Activated T-helper 2 cell treated with anti-CD3 and anti-CD28 coated beads, Interferon-gamma antibody, Interleukin-2, Interleukin-4, amounts not matched to agents 10 μg/mL and 5 μg/mL and 100 μg/mL, durations not matched to agents 14 hours and 24 hours and 36 hours (primary cell): ENCODE results near the gene CIAPIN1. TPM values are rescaled to one million over a fixed set of nuclear protein-coding genes. Genes with fewer than 3 reads are reported as not detected.
A peak's percentile ranks its signal among the peaks of the same experiment; 100 is the strongest.

ENCODE experiments used
- DNase-seq: peaks from one replicate; pipeline ENCODE4 v3.0.0; 2021; ENCODE audit warnings: low spot score
- H3K27ac Mint-ChIP-seq: one replicate; pipeline ENCODE4 v1.8.0; 2021; ENCODE audit warnings: mixed read lengths
- H3K27me3 Mint-ChIP-seq: one replicate; pipeline ENCODE4 v1.8.0; 2021; ENCODE audit warnings: low read depth, mixed read lengths
- H3K36me3 Mint-ChIP-seq: one replicate; pipeline ENCODE4 v1.8.0; 2021; ENCODE audit warnings: low read depth, mixed read lengths
- H3K4me1 Mint-ChIP-seq: one replicate; pipeline ENCODE4 v1.8.0; 2021; ENCODE audit warnings: low read depth, mixed read lengths
- H3K4me3 Mint-ChIP-seq: one replicate; pipeline ENCODE4 v1.8.0; 2021; ENCODE audit warnings: low read depth, mild to moderate bottlenecking, moderate library complexity, mixed read lengths
- H3K9me3 Mint-ChIP-seq: one replicate; pipeline ENCODE4 v1.8.0; 2021; ENCODE audit warnings: mixed read lengths
- intact Hi-C: fragments of 100-400 bp; cut with micrococcal nuclease; formaldehyde crosslinking; loops from one replicate; pipeline ENCODE4 v1.15.1; 2023
- total RNA-seq: library from RNA; stranded (reverse); gene quantifications from 2 replicates; pipeline ENCODE4 v1.2.3, GENCODE V29; 2022

Gene CIAPIN1
- total RNA-seq, 1 donor from 2014 or later = 73.1 TPM

DNA sequence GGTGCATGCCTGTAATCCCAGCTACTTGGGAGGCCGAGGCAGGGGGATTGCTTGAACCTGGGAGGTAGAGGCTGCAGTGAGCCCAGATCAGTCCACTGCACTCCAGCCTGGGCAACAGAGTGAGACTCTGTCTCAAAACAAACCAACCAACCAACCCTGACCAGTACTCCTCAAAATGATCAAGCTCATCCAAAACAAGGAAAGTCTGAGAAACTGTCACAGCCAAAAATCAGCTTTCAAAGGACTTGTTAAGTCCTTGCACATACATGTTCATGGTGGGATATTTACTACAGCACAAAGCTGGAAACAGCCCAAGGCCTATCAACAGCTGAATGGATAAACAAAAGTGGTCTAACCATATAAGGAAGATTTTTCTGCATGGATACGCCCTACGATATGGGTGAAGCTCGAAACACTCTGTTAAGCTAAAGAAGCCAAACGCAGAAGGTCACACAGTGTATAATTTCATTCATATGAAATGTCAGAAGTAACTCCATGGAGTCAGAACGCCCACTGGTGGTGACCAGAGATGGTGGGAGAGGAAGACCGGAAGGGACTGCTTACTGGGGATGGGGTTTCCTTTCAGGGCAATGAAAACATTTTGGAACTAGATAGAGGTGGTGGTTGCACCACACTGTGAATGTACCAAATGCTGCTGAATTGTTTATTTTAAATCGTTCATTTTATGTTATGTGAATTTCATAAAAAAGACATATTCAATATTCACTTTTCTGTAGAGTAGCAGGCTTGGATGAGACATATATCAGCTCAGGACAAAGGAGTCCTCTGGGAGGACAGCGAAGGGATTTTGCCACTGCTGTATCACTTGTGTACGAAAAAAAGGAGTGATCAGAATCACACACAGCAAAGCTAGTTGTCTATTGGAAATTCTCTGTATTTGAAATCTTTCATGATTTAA lies 24.9 kb downstream of the CIAPIN1 start:
- peaks cover 14% of the 10 kb centered on the region for H3K4me1 Mint-ChIP-seq
- no peak for DNase-seq
- no peak overlapping the region for H3K4me3 Mint-ChIP-seq
- intact Hi-C loops = no loop called here
- no peak overlapping the region for H3K27ac Mint-ChIP-seq
- no peaks in the 10 kb centered on the region for H3K9me3 Mint-ChIP-seq
- H3K36me3 Mint-ChIP-seq = peaks cover 4% of the 10 kb centered on the region
- H3K27me3 Mint-ChIP-seq = no peaks in the 10 kb centered on the region

DNA sequence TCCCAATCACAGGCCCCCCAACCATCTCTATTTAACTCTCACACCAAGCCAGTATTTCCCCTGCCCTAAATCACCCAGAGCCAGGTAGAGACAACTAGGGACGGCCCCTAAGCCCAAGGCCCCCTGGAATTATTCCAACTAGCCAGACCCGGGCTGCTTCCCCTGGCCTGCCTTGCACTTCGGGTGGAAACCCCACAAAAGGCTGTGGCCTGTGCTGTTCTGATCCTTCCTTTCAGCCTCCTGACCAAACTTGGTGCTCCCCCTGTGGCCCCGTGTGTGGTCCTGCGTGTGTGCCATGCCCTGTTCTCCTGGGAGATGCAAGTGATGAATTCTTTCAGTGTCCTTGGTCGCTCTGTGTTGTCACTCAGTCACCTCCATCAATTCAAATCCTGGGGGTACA lies 27.7 kb downstream of the CIAPIN1 start:
- DNase-seq = no peak
- intact Hi-C loops = loop anchor here (1.0 to 5.0 kb wide), 4 partner anchors 42 to 172 kb away; partner anchors contain the start of genes ARL2BP and POLR2C
- no peaks in the 10 kb centered on the region for H3K9me3 Mint-ChIP-seq
- no peak overlapping the region for H3K4me3 Mint-ChIP-seq
- H3K4me1 Mint-ChIP-seq = peaks cover 18% of the 10 kb centered on the region
- H3K27ac Mint-ChIP-seq = no peak overlapping the region
- H3K36me3 Mint-ChIP-seq = no peaks in the 10 kb centered on the region
- H3K27me3 Mint-ChIP-seq = no peaks in the 10 kb centered on the region

DNA sequence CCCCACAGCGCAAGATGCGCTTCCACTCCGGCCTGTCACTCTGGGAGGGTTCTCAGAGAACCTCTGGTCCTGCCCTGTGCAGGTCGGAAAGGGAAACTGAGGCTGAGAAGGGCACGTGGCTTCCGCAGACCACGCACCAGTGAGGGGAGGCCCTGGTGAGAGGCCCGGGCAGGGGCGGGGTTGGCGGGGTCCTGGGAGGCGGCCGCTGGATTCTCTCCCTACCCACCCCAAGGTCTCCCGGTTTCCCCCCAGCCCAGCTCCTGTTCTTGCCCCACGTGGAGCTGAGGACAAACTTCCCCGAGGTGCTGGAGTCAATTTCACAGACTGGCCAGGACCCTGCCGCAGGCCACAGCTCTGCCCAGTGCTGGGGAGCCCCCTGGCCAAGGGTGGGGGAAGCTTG lies 31.1 kb downstream of the CIAPIN1 start:
- Mint-ChIP-seq H3K4me1 (peaks cover 15% of the 10 kb centered on the region), H3K27me3 (no peaks in the 10 kb centered on the region), H3K9me3 (no peaks in the 10 kb centered on the region), H3K36me3 (no peaks in the 10 kb centered on the region), H3K27ac (no peak overlapping the region), H3K4me3 (no peak overlapping the region)
- intact Hi-C loops = loop anchor here (5.0 kb wide), 2 partner anchors 39 to 169 kb away; partner anchors contain the start of gene ARL2BP
- no peak for DNase-seq

DNA sequence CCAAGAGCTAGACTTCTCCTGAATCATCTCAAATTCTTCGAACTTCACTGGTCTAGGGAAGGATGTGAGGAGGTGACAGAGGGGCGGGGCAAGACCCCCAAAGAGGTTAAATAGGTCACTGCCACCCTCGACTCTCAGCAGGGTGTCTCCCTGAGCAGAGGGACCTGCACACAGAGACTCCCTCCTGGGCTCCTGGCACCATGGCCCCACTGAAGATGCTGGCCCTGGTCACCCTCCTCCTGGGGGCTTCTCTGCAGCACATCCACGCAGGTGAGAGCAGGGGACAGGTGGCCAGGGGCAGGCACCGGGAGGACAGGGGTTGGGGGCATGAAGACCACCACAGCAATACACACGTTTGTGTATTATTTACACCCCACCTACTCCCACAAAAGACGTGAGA lies 33.5 kb downstream of the CIAPIN1 start:
- Mint-ChIP-seq H3K9me3 (no peaks in the 10 kb centered on the region), H3K36me3 (no peaks in the 10 kb centered on the region), H3K4me1 (peaks cover 15% of the 10 kb centered on the region), H3K27ac (no peak overlapping the region), H3K27me3 (no peaks in the 10 kb centered on the region), H3K4me3 (no peak overlapping the region)
- intact Hi-C loops = no loop called here
- no peak for DNase-seq

DNA sequence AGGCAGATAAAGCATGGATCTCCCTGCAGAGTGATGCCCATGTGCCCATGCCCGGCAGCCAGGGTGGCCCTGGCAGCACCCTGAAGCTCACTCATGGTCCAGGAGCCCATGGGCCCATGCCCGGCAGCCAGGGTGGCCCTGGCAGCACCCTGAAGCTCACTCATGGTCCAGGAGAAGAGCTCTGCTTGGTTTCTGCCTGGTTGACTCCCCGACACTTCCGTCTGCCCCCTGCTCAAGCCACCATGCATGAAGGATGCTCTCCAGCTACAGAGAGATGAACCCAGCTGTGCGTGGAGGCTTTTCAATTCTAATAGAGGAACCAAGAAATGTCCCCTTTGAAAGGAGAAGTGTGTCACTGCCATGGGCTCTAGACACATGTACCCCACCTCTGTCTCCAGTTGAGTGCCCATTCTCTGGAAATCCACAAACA lies 33.9 kb downstream of the CIAPIN1 start:
- no peak for DNase-seq
- peak overlapping the region; percentile 26 for H3K27ac Mint-ChIP-seq
- H3K36me3 Mint-ChIP-seq = no peaks in the 10 kb centered on the region
- no peak overlapping the region for H3K4me3 Mint-ChIP-seq
- H3K4me1 Mint-ChIP-seq = peaks cover 15% of the 10 kb centered on the region
- intact Hi-C loops = no loop called here
- H3K27me3 Mint-ChIP-seq = no peaks in the 10 kb centered on the region
- no peaks in the 10 kb centered on the region for H3K9me3 Mint-ChIP-seq

DNA sequence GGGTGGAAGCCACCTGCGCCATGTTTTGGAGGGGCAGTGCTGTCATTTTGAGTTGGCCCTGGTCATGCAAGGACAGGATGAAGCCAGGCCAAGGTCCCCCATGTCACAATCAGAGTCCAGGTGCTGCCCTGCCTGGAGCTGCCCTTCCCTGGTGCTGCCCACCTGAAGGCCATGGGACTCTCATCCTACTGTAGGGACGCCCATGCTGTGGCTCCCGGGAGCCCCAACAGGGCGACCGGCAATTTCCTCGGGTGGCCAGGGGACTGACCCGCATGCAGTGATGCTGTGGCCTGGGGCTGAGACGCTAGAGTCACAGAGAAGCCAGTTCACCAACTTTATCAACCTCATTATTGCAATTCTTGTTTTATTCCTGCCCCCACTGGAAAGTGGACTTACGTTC lies 34.6 kb downstream of the CIAPIN1 start:
- intact Hi-C loops = no loop called here
- H3K4me3 Mint-ChIP-seq = no peak overlapping the region
- H3K9me3 Mint-ChIP-seq = no peaks in the 10 kb centered on the region
- DNase-seq = no peak
- no peaks in the 10 kb centered on the region for H3K27me3 Mint-ChIP-seq
- H3K4me1 Mint-ChIP-seq = peaks cover 10% of the 10 kb centered on the region
- H3K36me3 Mint-ChIP-seq = no peaks in the 10 kb centered on the region
- H3K27ac Mint-ChIP-seq = peak overlapping the region; percentile 26

DNA sequence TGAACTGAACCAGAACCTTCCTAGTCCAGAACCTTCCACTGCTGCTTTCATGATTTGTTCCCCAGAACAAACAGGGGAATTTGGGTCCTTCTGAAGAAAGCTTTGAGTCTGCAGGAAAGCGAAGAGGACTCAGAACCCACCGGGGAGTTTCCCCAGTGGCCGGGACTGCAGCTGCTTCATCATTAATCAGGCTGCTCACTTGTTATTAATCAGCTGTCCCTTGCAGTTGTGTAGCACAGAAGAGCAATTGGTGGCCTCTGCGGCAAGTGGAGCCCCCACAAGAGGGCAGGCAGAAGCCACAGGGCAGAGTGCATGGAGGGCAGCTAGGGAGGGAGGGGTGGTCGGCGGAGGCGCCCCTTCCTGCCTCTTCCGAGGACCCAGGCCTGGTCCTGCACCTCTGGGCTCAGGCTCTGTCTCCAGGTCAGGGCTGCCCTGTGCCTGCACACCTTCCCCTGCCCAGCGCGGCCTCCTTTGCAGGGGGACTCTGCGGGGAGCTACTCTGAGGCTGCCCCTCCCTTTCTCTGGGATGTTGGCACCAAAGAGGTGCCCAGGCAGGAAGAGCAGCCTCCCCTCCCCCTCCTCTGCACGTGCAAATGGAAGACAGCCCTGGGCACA lies 35.7 kb downstream of the CIAPIN1 start:
- Mint-ChIP-seq H3K36me3 (no peaks in the 10 kb centered on the region), H3K27ac (no peak overlapping the region), H3K4me3 (no peak overlapping the region), H3K9me3 (no peaks in the 10 kb centered on the region), H3K27me3 (no peaks in the 10 kb centered on the region), H3K4me1 (peaks cover 5% of the 10 kb centered on the region)
- intact Hi-C loops = no loop called here
- no peak for DNase-seq

DNA sequence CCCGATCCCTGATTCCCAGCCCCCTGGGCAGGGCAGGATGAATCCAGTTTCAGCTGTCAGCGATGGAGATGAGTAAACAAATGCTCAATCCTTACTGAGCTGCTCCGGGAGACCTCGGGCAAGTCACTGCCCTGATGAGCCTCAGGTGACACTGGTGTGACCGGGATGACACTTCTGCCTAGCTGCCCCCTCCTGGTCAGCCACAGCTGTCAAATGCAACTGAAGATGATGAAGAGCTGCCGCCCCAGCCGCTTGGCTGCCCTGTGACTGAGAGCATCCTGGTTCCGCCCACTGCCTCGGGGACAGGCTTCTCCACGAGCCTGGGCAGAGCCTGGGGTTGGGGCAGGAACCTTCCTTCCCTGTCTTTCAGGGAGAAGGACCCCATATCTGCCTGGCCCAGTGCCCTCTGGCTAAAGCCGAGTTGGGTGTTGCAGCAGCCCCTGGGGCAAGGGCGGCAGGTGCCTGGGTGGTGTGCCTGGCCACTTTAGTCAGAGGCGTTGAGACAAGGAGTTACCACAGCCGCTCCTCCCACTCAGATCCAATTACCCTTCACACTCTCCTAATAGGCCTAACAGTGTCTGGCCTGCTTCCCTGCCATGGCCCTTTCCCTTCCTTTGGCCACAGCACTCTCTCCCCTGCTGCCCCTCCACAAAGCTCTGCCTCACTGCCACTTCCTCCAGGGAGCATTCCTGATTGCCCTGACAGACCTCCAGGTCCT lies 37.2 kb downstream of the CIAPIN1 start:
- intact Hi-C loops = no loop called here
- no peak overlapping the region for H3K27ac Mint-ChIP-seq

DNA sequence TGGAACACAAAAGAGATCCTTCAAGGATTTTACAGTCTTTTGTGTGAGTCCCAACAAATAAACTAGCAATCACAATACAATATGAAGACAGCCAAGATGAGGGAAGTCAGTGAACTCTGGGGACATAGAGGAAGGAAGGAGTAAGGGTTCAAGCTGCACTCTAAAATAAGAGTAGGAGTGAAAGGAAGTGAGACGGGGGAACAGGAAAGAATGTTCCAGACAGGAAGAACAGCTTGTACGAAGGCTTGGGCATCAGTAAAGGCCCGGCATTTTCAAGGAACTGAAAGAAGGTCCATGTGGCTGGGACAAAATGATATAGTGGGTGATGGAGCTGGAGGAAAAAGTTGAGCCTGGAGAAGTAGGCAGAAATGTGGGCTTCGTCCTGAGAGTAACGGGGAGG lies 38.1 kb downstream of the CIAPIN1 start:
- DNase-seq = no peak
- H3K36me3 Mint-ChIP-seq = no peaks in the 10 kb centered on the region
- peaks cover 3% of the 10 kb centered on the region for H3K27me3 Mint-ChIP-seq
- no peak overlapping the region for H3K4me3 Mint-ChIP-seq
- no peak overlapping the region for H3K27ac Mint-ChIP-seq
- H3K9me3 Mint-ChIP-seq = no peaks in the 10 kb centered on the region
- H3K4me1 Mint-ChIP-seq = peaks cover 5% of the 10 kb centered on the region
- intact Hi-C loops = no loop called here

More for the DNA sequence above, 37.2 kb downstream of the CIAPIN1 start:
- H3K4me1 Mint-ChIP-seq = peaks cover 5% of the 10 kb centered on the region
- no peak for DNase-seq
- peaks cover 2% of the 10 kb centered on the region for H3K27me3 Mint-ChIP-seq
- H3K4me3 Mint-ChIP-seq = no peak overlapping the region
- H3K36me3 Mint-ChIP-seq = no peaks in the 10 kb centered on the region
- H3K9me3 Mint-ChIP-seq = no peaks in the 10 kb centered on the region

DNA sequence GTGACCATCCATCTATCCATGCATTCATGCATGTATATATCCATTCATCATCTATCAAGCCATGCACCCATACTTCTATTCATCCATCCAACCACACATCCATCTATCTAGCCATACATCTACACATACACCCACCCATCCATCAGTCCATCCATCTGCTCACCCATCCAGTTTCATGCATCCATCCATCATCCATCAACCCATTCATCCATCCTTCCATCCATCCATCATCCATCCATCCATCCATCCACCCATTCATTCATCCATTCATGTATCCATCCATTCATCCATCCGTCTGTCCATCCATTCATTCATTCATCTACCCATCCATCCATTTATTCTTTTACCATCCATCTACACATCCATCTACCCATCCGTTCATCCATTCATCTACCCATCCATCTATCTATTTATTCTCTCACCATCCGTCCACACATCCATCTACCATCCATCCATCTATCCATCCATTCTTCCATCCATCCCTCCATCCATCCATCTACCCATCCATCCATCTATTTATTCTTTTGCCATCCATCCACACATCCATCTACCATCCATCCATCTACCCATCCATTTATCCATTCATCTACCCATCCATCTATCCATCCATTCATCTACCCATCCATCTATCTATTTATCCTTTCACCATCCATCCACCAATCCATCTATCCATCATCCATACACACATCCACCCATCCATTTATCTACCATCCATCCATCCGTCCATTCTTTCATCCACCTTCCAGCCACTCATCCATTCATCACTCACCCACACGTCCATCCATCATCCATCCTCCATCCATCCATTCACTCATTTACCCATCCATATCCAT lies 39.4 kb downstream of the CIAPIN1 start:
- H3K27me3 Mint-ChIP-seq = peaks cover 3% of the 10 kb centered on the region
- H3K27ac Mint-ChIP-seq = no peak overlapping the region
- H3K36me3 Mint-ChIP-seq = no peaks in the 10 kb centered on the region
- H3K4me3 Mint-ChIP-seq = no peak overlapping the region
- DNase-seq = no peak
- peaks cover 5% of the 10 kb centered on the region for H3K4me1 Mint-ChIP-seq
- H3K9me3 Mint-ChIP-seq = no peaks in the 10 kb centered on the region
- intact Hi-C loops = no loop called here

DNA sequence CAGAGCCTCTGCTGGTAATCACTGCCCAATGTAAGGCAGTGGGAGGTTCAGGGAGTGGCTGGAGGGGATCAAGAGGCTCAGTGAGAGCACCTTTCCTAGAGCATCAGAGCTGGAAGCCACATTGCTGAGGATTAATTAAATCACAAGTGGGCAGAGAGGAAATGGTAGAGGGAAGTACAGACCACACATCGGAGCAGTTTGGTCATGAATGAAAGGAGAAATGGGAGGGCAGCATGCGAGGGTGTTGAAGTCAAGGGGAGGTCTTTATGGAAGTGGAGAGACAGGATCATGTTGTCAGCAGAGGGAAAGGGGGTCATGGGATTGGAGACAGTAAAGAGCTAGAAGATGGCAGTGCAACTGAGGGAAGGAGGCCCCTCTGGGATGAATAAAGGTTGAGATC lies 40.3 kb downstream of the CIAPIN1 start:
- Mint-ChIP-seq H3K27me3 (peaks cover 3% of the 10 kb centered on the region), H3K4me1 (peaks cover 5% of the 10 kb centered on the region), H3K27ac (no peak overlapping the region), H3K9me3 (no peaks in the 10 kb centered on the region), H3K4me3 (no peak overlapping the region), H3K36me3 (no peaks in the 10 kb centered on the region)
- intact Hi-C loops = no loop called here
- DNase-seq = no peak

DNA sequence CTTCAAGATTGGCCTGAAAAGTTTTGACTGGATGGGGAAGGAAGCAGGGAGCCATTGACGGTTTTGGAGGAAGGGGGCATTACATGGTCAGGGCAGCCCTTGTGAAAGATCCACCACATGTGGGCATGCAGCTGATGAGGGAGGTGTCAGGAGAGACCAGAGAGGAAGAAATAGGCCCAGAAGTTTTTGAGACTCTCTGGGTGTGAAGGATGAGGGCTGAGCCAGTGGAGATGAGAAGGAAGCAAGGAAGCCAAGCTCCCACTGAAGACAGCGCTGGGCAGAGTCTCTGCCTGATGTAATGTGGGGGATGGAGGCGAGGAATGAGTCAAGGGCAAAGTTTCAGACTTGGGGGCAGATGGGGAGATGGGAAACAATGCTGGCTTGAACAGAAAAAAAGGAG lies 42.1 kb downstream of the CIAPIN1 start:
- Mint-ChIP-seq H3K4me3 (no peak overlapping the region), H3K27ac (no peak overlapping the region), H3K9me3 (no peaks in the 10 kb centered on the region), H3K36me3 (no peaks in the 10 kb centered on the region), H3K4me1 (peaks cover 5% of the 10 kb centered on the region), H3K27me3 (peaks cover 3% of the 10 kb centered on the region)
- intact Hi-C loops = no loop called here
- DNase-seq = no peak
